HG02973 (cell line): ENCODE results near the gene CDKAL1.

Experiments
- ATAC-seq: cut with Tn5 transposase; IDR thresholded peaks from one replicate; pipeline ENCODE4 v1.9.1; 2021; ENCODE audit warnings: moderate library complexity; ENCODE audit not compliant: unreplicated experiment

The CDKAL1 gene

GRCh38 chr6:20670750-20671149, 136.5 kb downstream of the CDKAL1 start:
- ATAC-seq: no peak

- ATAC-seq: no peak
Measured at GRCh38 chr6:20672038-20672437, 137.8 kb downstream of the CDKAL1 start.

GRCh38 chr6:20673458-20673857, 139.2 kb downstream of the CDKAL1 start:
- no peak for ATAC-seq

GRCh38 chr6:20674664-20675063, 140.4 kb downstream of the CDKAL1 start:
- no peak for ATAC-seq

- no peak for ATAC-seq
Measured at GRCh38 chr6:20678831-20679352, 144.6 kb downstream of the CDKAL1 start.

GRCh38 chr6:20680697-20681165, 146.5 kb downstream of the CDKAL1 start:
- peak; percentile 65 for ATAC-seq

GRCh38 chr6:20681243-20681684, 147.0 kb downstream of the CDKAL1 start:
- peak; percentile 34 for ATAC-seq

GRCh38 chr6:20684474-20684873, 150.2 kb downstream of the CDKAL1 start:
- no peak for ATAC-seq

- no peak for ATAC-seq
Measured at GRCh38 chr6:20686142-20686541, 151.9 kb downstream of the CDKAL1 start.

- ATAC-seq: no peak
Measured at GRCh38 chr6:20687494-20687893, 153.2 kb downstream of the CDKAL1 start.

GRCh38 chr6:20688710-20689500, 154.6 kb downstream of the CDKAL1 start:
- peak; percentile 90 for ATAC-seq

- no peak for ATAC-seq
Measured at GRCh38 chr6:20691185-20691584, 156.9 kb downstream of the CDKAL1 start.

GRCh38 chr6:20692023-20692422, 157.8 kb downstream of the CDKAL1 start:
- no peak for ATAC-seq

- no peak for ATAC-seq
Measured at GRCh38 chr6:20693466-20694063, 159.3 kb downstream of the CDKAL1 start.

GRCh38 chr6:20696676-20697075, 162.4 kb downstream of the CDKAL1 start:
- ATAC-seq: no peak

GRCh38 chr6:20698675-20699074, 164.4 kb downstream of the CDKAL1 start:
- ATAC-seq: no peak

- ATAC-seq: no peak
Measured at GRCh38 chr6:20699402-20699801, 165.1 kb downstream of the CDKAL1 start.

GRCh38 chr6:20700375-20700774, 166.1 kb downstream of the CDKAL1 start:
- ATAC-seq: no peak

- no peak for ATAC-seq
Measured at GRCh38 chr6:20702366-20702765, 168.1 kb downstream of the CDKAL1 start.

GRCh38 chr6:20703049-20703448, 168.8 kb downstream of the CDKAL1 start:
- ATAC-seq: no peak

GRCh38 chr6:20704325-20705025, 170.2 kb downstream of the CDKAL1 start:
- no peak for ATAC-seq
